ENCODE results near the gene PCLO. TPM values are rescaled to one million over a fixed set of nuclear protein-coding genes. Genes with fewer than 3 reads are reported as not detected.

PCLO gene
- total and polyA plus RNA-seq, 2 of the 8 experiments (the other 6 are each of a cell fraction or from before 2014, with no cell fraction given): 1.5 to 3.2 TPM

GRCh38 chr7:82808633-82809032 is 354.1 kb downstream of the PCLO start (continued):
- no peak for TF ChIP-seq CHD7 (IDR thresholded peaks at IDR 0.05; ENCODE audit: insufficient replicate concordance, low read length)
- no peak for TF ChIP-seq RAD21 (IDR thresholded peaks at IDR 0.05 in 1 of 2, conservative IDR thresholded peaks at IDR 0.05 in 1 of 2; ENCODE audit: low read depth in 2 of 2, low read length in 2 of 2)
